ENCODE data around the gene SCN4A.
A peak's percentile ranks its signal among the peaks of the same experiment; 100 is the strongest.

Gene SCN4A

DNA sequence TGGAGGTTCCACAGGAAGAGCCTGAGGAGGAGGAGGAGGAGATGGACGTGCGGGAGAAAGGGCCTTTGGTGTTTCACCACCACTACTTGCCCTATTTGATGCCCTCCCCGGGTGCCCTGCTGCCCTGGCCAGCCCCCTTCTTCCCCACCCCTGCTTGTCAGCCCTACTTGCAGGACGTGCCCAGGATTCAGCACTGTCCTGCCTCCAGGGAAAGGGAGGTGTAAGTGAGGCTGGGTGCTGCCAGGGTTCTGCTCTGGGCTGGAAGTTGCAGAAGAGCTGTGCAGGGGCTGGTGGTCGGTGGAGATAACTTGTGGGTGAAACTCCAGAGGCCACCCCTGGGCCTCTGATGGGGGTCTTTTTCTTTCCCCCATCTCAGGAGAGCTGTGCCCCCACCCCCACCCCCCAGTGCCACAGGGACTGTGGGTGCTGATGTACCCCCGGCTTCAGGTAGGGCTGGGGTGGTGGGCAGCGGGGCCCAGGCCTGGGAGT, 28.4 kb upstream of the SCN4A start:
- Histone ChIP-seq H3K4me3 (ENCODE audit: low read length) (no peak overlapping the region), H3K27me3 (ENCODE audit: insufficient read depth, low read length) (peaks cover 27% of the 10 kb centered on the region), H3K9me3 (ENCODE audit: insufficient read depth, low read depth, low read length) (no peaks in the 10 kb centered on the region), H3K27ac (ENCODE audit: low read depth, low read length) (no peak overlapping the region), H3K4me1 (ENCODE audit: insufficient read depth, low read length) (peaks cover 6% of the 10 kb centered on the region; the same call in 1 of the 2 replicates), H3K36me3 (ENCODE audit: insufficient read depth, low read length) (no peaks in the 10 kb centered on the region), H3K9ac (ENCODE audit: low read depth, low read length) (no peak overlapping the region)
- 83% methylated on average over 5 of the region's 7 CpGs for WGBS

DNA sequence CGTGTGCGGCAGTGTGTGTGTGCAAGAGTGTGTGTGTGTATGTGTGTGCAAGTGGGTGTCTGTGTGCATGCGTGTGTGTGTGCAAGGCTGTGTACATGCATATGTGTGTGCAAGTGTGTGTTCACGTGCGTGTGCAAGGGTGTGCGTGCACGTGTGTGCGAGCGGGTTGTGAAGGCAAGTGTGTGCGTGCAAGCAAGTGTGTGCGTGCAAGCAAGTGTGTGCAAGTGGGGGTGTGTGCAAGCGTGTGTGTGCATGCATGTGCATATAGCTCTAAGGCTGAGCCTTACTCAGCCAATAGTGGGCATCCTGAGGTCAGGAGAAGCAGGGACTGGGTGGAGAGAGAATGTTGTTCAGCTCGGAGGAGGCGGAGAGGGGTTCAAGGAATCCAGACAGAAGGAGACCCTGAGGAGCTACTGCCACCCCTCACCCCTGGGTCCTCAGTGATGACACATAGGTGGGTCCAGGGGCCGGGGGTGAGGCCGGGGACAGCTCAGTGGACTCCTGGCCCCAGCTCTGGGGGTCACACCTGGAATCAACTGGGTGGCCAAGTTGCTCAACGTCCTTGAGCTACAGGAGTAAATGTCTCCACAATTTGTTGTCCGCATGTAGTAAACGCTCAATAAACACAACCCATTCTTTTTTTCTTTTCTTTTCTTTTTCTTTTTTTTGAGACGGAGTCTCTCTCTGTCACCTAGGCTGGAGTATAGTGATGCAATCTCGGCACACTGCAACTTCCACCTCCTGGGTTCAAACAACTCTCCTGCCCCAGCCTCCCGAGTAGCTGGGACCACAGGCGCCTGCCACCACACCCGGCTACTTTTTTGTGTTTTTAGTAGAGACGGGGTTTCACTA, 27.2 kb upstream of the SCN4A start:
- Histone ChIP-seq H3K9me3 (ENCODE audit: insufficient read depth, low read depth, low read length) (no peaks in the 10 kb centered on the region), H3K27ac (ENCODE audit: low read depth, low read length) (no peak overlapping the region), H3K36me3 (ENCODE audit: insufficient read depth, low read length) (no peaks in the 10 kb centered on the region), H3K4me1 (ENCODE audit: insufficient read depth, low read length) (peaks cover 6% of the 10 kb centered on the region; the same call in 1 of the 2 replicates), H3K27me3 (ENCODE audit: insufficient read depth, low read length) (peaks cover 27% of the 10 kb centered on the region), H3K9ac (ENCODE audit: low read depth, low read length) (no peak overlapping the region), H3K4me3 (ENCODE audit: low read length) (no peak overlapping the region)
- WGBS = 93% methylated on average over 21 of the region's 25 CpGs

DNA sequence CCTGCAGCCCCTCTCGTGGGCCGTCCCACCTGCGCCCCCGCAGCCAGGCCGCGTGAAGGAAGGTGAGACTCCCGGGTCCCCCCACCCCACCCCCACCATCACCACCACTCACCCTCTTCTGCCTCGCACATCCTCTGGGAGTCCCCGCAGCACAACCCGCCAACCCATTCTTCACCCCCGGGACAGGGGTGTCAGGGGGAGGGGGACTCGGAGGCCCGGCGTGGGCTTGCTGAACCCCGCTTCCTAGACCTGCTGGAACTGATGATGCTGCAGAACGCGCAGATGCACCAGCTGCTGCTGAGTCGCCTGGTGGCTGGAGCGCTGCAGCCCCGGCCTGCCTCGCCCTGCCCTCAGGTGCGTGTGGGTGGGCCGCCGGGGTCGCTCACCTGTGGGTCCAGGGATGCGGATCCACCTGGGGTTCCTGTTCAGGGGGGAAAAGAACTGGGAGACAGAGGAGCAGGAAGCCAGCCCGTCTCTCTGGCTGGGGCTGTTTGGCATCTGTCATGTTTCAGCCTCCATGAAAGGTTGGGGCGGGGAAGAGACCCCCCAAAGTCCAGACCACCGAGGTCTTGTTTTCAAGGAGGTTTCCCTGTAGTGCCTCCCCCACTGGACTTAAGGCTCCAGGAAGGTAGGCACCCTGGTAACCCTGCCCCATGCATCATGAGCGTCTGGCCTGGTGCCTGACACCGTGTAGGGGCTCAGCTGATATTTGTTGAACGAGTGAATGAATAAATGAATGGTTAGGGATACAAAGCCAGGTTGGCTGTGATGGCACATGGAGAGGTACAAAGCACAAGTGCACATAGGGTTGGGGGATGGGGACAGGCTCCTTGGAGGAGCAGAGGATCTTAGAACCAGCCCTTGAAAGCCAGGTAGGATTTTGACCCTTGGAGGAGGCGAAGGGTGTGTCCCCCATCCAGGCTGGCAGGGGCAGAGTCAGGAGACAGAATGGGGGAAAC, 26.3 kb upstream of the SCN4A start:
- WGBS = 39% methylated on average over 32 of the region's 33 CpGs
- no peaks in the 10 kb centered on the region for H3K9me3 ChIP-seq (ENCODE audit: insufficient read depth, low read depth, low read length)
- H3K4me3 ChIP-seq (ENCODE audit: low read length) = peak overlapping the region; percentile 90
- H3K4me1 ChIP-seq (ENCODE audit: insufficient read depth, low read length) = peaks cover 6% of the 10 kb centered on the region; the same call in 1 of the 2 replicates
- no peak overlapping the region for H3K9ac ChIP-seq (ENCODE audit: low read depth, low read length)
- no peak overlapping the region for H3K27ac ChIP-seq (ENCODE audit: low read depth, low read length)
- peaks cover 30% of the 10 kb centered on the region for H3K27me3 ChIP-seq (ENCODE audit: insufficient read depth, low read length)
- H3K36me3 ChIP-seq (ENCODE audit: insufficient read depth, low read length) = no peaks in the 10 kb centered on the region

DNA sequence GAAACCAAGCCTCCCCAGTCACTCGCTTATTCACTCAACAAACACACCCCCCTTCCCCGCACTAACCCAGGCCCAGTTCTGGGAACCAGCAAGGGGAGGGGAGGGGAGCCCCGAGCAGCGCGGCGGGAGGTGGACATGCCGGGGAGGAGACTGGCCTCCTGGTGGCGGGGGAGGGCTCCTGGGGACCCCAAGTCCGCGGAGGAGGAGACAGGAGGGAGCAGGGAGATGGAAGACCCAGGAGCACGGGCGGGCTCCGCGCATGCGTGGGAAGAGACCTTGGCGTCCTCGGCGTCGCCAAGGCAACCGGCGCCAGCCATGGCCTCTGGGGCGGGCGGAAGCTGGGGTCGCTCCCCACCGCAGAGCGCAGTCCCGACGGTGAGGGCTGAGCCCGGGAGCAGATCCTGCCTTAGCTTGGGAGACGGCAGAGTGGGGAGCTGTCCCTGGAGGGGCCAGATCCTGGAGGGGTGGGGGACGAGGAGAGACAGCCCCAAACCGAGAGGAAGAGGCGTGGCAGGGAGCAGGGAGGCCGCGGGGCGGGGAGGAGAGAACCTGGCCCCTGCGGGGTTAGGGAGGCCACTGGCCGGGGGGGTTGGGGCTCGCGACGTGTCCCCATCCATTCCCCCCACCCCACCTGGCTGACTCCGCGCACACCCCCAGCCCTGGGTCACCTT, 25.5 kb upstream of the SCN4A start, which contains the start of gene PRR29:
Gene PRR29, plus strand, starts transcription at position 302 of the 671 bp plus-strand sequence. Its CDS starts 14 bp downstream, at position 316.
- peaks cover 6% of the 10 kb centered on the region; the same call in 1 of the 2 replicates for H3K4me1 ChIP-seq (ENCODE audit: insufficient read depth, low read length)
- H3K27ac ChIP-seq (ENCODE audit: low read depth, low read length) = no peak within 1 kb of the TSS
- WGBS = 2% methylated on average over 36 of the region's 43 CpGs
- H3K9ac ChIP-seq (ENCODE audit: low read depth, low read length) = peak within 1 kb of the TSS; percentile 2
- H3K4me3 ChIP-seq (ENCODE audit: low read length) = peak within 1 kb of the TSS; percentile 90
- H3K36me3 ChIP-seq (ENCODE audit: insufficient read depth, low read length) = no peaks in the 10 kb centered on the region
- no peaks in the 10 kb centered on the region for H3K9me3 ChIP-seq (ENCODE audit: insufficient read depth, low read depth, low read length)
- peaks cover 36% of the 10 kb centered on the region for H3K27me3 ChIP-seq (ENCODE audit: insufficient read depth, low read length)

DNA sequence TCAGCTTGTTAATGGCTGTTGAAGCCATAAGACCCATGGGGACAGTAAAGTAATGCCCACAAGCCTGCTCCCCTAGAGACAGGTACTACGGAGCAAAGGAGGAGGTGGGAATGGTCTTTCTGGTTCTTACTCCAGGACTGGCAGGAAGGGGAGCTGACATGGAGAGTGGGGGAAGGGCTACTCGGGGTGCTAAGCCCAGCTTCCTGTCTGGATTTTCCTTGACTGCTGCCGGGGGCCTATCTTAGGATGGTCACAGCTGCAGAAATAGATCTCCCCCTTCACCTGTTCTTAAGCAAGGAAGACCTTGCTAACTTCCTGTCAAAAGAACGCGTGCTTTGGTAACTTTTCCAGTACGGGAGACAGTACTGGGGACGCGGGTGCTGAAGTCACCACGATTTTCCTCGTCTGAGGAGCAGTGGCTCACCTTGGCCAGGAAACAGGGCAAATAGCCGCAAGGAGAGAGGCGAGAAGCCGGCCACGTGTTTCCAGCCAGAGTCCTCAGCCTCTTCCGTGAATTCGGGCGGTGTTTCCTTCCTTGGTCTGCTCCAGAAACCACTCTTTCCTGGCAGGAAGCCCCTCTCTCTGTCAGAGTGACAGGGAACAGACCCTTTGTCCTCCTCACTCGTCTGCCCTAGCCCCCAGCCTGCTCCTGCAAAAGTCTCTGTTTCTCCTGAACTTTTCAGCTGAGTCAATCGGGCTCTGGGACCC, 24.8 kb upstream of the SCN4A start:
- Histone ChIP-seq H3K9me3 (ENCODE audit: insufficient read depth, low read depth, low read length) (no peaks in the 10 kb centered on the region), H3K27ac (ENCODE audit: low read depth, low read length) (no peak overlapping the region), H3K4me3 (ENCODE audit: low read length) (peak overlapping the region; percentile 90), H3K27me3 (ENCODE audit: insufficient read depth, low read length) (peaks cover 40% of the 10 kb centered on the region), H3K4me1 (ENCODE audit: insufficient read depth, low read length) (peaks cover 6% of the 10 kb centered on the region; the same call in 1 of the 2 replicates), H3K36me3 (ENCODE audit: insufficient read depth, low read length) (no peaks in the 10 kb centered on the region), H3K9ac (ENCODE audit: low read depth, low read length) (peak overlapping the region; percentile 2; the same call in 1 of the 2 replicates)
- 12% methylated on average over 19 of the region's 19 CpGs for WGBS

DNA sequence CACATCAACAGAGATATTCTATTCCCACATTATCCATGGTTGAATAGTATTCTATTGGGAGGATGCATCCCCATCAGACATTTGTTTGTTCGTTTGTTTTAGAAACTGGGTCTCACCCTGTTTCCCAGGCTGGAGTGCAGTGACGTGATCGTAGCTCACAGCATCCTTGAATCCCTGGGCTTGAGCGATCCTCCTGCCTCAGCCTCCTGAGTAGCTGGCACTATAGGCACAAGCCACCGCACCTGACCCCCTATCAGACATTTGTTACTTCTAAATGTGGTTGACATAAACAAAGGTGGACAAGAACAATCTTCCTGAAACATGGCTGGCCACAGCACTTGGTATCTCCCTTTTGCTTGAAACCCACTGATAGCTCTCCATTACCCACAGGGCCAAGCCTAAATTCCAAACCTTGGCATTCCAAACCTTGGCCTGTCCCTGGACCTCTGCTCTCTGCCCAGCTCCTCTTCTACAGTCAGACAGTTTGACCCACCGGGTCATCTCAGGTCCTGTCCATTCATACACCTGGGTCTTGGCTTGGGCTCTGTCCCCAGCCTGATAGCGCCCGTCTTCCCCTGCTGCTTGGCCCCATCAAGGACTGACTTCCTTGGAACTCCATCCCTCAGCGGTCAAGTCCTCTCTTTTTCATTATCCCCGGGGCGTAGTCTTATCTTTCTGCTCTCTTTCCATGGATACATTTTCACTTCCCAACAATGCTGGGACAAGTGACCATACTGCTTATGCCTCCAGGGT, 23.9 kb upstream of the SCN4A start:
- Histone ChIP-seq H3K27ac (ENCODE audit: low read depth, low read length) (no peak overlapping the region), H3K36me3 (ENCODE audit: insufficient read depth, low read length) (no peaks in the 10 kb centered on the region), H3K9ac (ENCODE audit: low read depth, low read length) (no peak overlapping the region), H3K9me3 (ENCODE audit: insufficient read depth, low read depth, low read length) (no peaks in the 10 kb centered on the region), H3K27me3 (ENCODE audit: insufficient read depth, low read length) (peaks cover 47% of the 10 kb centered on the region), H3K4me3 (ENCODE audit: low read length) (no peak overlapping the region), H3K4me1 (ENCODE audit: insufficient read depth, low read length) (peaks cover 6% of the 10 kb centered on the region; the same call in 1 of the 2 replicates)
- WGBS = 92% methylated on average over 11 of the region's 11 CpGs

DNA sequence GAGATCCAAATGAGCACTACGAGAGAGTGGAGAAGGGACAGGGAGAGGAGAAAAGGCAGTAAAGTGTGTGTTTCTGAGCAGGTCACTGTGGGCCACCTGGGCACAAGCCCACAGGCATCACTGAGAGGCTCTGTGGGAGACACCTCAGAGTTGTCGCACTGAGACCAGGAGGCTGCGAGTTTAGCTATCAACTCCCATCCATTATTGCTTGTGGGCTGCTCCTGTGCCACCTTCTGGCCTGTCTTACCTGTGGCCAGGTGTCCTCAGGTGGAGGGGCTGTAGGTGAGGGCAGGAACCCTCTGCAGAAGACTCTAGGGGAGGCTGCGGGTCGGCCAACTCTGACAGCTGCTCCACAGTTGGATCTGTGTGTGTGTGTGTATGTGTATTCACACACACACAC, 22.9 kb upstream of the SCN4A start:
- Histone ChIP-seq H3K9ac (ENCODE audit: low read depth, low read length) (no peak overlapping the region), H3K36me3 (ENCODE audit: insufficient read depth, low read length) (no peaks in the 10 kb centered on the region), H3K27me3 (ENCODE audit: insufficient read depth, low read length) (peaks cover 47% of the 10 kb centered on the region), H3K4me1 (ENCODE audit: insufficient read depth, low read length) (peaks cover 6% of the 10 kb centered on the region; the same call in 1 of the 2 replicates), H3K4me3 (ENCODE audit: low read length) (no peak overlapping the region), H3K9me3 (ENCODE audit: insufficient read depth, low read depth, low read length) (no peaks in the 10 kb centered on the region), H3K27ac (ENCODE audit: low read depth, low read length) (no peak overlapping the region)
- WGBS = 83% methylated on average over 3 of the region's 5 CpGs

DNA sequence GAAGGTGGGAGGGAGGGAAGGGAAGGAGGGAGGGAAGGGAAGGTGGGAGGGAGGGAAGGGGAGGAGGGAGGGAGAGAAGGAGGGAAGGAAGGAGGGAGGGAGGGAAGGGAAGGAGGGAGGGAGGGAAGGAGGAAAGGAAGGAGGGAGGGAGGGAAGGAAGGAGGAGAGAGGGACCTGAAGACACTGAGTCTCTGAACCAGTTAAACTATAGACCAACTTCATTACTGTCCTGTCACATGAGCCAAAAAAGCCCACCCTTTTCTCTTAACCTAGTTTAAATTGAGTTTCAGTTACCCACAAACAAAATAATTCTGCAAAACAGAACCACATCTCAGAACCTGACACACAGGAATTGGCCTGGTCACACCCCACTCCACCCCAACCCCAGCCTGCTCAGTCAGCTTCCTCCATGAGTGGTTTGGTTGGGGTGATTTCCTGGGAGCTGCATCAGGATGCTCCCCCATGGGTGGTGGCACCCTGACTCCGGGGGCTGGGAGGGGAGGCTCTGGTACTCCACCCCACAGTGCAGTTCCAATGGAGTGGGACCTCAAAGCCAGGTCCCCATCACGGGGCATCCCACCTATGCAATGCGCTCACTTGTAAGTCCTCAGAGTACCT, 20.8 kb upstream of the SCN4A start:
- 74% methylated on average over 3 of the region's 3 CpGs for WGBS

DNA sequence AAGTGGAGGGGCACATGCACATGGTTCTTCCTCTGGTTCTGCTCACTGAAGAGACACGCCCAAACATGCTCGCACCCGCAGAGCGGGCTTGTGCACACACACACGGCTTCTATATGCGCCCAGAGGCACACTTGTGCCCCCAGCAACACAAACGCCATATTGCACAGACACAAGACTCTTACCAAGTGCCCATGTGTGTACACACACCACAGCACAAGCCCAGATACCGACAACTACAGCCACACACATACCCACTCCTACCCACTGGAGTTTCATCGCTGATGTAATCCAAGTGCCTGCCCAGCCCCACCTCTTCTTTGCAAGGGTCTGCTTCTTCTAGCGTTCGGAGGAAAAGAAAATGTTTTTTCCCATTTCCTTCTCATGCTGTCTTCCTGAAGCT, 18.9 kb upstream of the SCN4A start:
- H3K4me1 ChIP-seq (ENCODE audit: insufficient read depth, low read length) = peaks cover 6% of the 10 kb centered on the region
- H3K9ac ChIP-seq (ENCODE audit: low read depth, low read length) = no peak overlapping the region
- H3K9me3 ChIP-seq (ENCODE audit: insufficient read depth, low read depth, low read length) = no peaks in the 10 kb centered on the region
- WGBS = 92% methylated on average over 11 of the region's 11 CpGs
- H3K27ac ChIP-seq (ENCODE audit: low read depth, low read length) = no peak overlapping the region
- peaks cover 27% of the 10 kb centered on the region for H3K27me3 ChIP-seq (ENCODE audit: insufficient read depth, low read length)
- H3K36me3 ChIP-seq (ENCODE audit: insufficient read depth, low read length) = no peaks in the 10 kb centered on the region
- no peak overlapping the region for H3K4me3 ChIP-seq (ENCODE audit: low read length)

More for the DNA sequence above, 20.8 kb upstream of the SCN4A start:
- Histone ChIP-seq H3K9me3 (ENCODE audit: insufficient read depth, low read depth, low read length) (no peaks in the 10 kb centered on the region), H3K4me1 (ENCODE audit: insufficient read depth, low read length) (peaks cover 12% of the 10 kb centered on the region), H3K27ac (ENCODE audit: low read depth, low read length) (no peak overlapping the region), H3K27me3 (ENCODE audit: insufficient read depth, low read length) (peaks cover 41% of the 10 kb centered on the region), H3K4me3 (ENCODE audit: low read length) (no peak overlapping the region), H3K36me3 (ENCODE audit: insufficient read depth, low read length) (no peaks in the 10 kb centered on the region), H3K9ac (ENCODE audit: low read depth, low read length) (no peak overlapping the region)
